Stimulated activated CD8-positive, alpha-beta memory T cell treated with anti-CD3 and anti-CD28 coated beads, Interleukin-15, amount 100 ng/mL, for 48 hours (primary cell): ENCODE measurements around the gene ARHGAP10.
A peak's percentile ranks its signal among the peaks of the same experiment; 100 is the strongest.

Experiments used
- DNase-seq, 2 donors: peaks; one replicate each; pipeline ENCODE4 v3.0.0-alpha.2; 2020; ENCODE audit warnings: low read depth in 2 of 2

ARHGAP10 gene

DNA sequence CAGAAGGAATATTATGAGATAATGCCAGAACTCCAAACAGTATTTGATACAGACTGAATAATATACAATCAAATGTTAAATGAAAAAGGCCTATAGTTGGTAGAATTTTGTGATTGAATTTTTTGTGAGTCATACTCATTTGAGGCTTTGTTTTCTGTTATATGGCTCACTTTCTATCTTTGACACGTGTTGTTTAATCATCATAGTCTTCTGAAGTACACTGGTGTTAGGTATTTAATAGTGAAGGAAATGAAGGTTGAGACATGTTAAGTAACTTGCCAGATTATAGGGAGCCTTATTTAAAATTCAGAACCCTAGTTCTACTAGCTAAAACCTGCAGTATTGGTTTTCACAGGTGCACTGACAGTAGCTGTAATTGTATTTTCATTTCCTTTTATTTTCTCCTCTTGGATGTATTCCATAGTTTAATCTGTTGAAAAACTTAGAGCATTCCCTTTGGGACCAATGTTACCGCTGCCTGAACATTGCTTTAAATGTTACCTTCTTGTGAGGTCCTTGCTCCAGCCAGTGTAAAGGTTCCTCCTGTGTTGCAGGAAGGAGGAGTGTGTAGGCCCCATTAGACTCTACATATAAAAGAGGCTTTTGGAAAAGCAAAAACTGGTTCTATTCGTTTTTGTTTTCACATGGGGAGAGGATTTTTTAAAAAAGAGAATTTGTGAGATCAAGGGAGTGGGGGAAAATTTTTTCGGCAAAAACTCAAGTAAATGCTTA is 224.1 kb downstream of the ARHGAP10 start:
- no peak for DNase-seq

DNA sequence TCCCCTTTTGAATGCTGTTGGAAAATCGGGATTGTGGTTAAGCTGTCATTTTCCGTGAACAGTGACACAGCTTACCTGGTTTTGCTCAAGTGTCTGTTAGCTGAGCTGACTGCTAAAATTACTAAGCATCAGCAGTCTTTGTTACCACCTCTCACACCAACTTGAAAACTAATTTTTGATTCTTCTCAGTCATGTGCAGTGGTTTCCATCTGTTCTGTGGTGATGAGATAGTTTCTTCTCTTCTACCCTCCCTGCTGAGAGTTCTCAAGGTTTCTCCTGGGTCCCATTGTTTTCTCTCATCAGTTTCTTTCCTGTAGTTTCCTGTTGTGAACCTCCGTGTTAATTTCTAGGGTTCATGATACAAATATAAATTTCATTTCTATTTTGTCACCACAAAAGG is 225.6 kb downstream of the ARHGAP10 start:
- DNase-seq: no peak

DNA sequence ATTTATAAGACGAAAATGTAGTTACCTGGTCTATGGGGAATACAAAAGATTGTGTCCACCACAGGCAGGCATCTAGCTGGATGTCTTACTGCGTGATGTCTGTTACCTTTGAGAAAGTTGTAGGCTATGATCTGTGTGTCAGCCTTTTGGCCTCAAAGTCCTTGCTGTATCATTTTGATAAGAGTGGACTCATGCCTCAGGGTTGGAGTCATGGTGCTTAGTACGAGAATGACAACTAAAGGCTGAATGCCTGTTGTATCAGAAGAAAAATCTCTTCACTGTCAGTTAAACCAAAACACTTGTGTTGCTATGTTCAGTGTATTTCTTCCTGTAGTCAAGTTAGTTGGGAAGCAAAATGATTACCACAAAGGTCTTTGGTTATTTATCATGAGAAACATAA is 226.2 kb downstream of the ARHGAP10 start:
- no peak for DNase-seq

DNA sequence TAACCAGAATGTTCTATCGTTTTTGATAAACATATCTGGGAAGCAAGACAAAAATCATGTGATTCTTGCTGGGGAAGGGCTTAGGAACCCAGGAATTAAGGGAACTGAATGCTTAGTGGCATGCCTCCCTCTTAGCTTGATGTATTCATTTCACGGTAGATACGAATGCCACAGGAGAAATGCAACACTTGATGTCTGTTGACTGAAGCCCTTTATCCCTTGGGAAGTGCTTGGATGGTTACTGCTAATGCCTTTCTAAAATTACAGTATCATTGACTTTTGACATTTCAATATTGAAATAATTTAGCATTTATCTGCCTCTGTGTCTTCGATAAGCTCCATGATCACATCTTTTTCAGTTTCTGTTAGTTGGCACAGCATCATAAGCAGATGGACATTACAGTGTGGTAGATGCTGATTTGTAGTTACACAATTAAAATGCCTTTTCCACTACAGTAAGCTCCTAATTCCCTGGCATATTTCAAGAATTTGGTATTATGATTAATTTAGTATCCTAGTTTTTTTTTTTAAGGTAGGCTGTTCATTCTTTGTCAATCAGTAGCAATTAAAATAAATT is 226.7 kb downstream of the ARHGAP10 start:
- DNase-seq: no peak

DNA sequence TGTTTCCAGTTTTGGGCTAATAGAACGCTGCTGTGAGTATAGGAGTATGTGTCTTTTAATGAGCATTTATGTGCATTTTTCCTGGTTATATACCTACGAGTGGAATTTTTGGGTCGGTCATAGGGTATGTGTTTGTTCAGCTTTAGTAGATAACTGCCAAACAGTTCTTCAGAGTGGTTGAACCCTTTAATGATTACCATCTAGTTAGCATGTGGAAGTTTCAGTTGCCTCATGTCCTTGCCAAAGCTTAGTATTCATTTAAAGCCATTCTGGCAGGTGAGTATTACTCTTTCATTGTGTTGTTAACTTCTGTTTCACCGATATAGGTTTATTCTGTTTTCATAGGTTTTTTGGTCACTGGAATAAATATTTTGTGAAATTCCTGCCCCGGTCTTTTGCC is 229.1 kb downstream of the ARHGAP10 start:
- DNase-seq: no peak

DNA sequence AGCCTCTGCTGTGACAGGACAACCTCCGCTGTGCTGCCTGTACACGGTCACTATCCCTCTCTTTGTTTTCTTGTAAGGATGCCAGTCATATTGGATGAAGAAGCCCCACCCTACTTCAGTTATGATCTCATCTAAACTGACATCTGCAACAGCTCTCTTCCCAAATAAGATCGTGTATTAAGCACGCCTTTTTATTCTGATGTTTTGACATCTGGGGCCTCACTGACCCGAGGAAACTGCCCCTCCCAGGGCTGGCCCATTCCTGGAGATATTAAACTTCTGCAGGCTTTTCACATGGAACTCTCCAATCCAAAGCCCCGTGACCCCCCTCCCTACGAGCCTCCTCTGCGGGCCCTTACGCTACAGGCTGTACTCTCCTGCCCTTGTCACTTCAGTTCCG is 232.0 kb downstream of the ARHGAP10 start:
- no peak for DNase-seq

DNA sequence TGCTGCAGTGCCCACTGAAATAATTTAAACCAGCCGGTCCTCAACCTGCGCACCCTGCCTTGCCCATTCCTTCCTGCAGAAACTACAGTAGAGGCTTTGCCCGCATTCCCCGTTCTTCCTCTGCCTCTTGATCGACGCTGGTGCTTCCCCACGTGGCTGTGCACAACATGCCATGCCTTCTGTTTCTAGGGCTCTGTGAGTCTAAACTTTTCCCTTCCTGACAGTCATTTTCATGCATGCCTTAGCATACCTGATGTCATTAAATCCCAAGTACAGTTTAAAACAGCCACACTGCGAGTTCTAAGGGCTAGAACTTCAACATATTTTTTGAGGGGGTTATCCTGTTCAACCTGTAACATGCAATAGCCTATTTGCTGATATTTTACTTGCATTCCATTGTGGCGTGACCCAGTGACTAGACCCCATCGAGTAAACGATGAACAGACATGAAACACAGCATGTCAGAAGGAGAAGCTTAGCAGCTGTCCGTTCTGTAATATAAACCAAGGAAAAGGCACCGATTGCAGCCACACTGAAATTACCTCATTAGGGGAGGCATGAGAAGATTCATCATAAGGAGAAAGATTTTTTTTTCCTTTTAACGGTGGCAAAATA is 232.5 kb downstream of the ARHGAP10 start:
- no peak for DNase-seq

DNA sequence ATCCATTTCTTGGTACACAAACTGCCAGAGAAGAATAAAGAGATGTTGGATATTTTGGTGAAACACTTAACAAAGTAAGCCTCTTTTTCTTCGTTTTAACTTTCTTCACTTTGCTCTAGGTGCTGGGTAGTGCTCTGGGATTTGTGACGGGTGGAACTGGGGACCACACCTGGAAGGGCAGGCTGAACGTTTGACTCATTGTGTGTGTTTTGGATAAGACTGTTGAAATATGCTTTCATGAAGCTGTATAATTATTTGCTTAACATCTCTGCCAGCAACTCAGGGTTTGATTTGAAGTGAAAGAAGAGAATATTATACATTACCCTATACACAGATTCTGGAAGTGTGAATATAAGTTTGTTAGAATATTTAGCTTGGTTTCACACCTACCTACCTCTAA is 233.2 kb downstream of the ARHGAP10 start:
- DNase-seq: no peak

DNA sequence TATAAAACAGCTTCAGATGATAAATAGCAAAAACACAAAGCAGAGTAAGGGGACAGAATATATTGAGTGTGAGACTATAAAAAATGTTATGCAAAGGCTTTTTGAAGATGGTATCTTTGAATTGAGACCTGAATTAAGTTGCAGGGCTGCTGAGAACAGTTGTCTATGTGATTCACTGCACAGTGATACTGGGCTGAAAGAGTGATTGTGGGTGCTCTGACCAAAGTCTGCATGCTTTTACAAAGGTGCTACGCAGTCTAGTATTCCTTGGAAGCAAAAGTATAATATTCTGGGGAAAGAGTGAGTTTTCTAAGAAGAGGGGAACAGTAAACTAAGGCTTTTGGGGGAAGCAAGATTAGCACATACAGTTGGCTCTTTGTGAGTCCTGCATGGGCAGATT is 234.0 kb downstream of the ARHGAP10 start:
- DNase-seq: no peak

DNA sequence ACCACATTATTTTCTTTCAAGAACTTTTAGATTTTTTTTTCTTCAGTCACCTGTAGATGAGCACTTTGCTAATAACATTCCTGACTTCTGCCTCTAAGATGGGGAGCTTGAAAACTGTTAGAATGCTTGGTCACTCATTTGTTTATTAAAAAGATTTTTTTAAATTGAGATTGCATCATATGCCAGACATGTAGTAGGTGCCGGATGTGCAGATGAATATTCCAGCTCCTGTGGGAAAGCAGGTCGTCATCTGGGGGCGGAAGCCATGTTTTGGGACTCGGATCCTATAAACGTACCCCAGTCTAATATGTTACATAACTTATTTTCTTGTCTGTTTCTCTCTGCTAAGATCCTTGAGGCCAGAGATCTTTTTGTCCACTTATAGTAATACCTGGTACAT is 236.8 kb downstream of the ARHGAP10 start:
- no peak for DNase-seq

DNA sequence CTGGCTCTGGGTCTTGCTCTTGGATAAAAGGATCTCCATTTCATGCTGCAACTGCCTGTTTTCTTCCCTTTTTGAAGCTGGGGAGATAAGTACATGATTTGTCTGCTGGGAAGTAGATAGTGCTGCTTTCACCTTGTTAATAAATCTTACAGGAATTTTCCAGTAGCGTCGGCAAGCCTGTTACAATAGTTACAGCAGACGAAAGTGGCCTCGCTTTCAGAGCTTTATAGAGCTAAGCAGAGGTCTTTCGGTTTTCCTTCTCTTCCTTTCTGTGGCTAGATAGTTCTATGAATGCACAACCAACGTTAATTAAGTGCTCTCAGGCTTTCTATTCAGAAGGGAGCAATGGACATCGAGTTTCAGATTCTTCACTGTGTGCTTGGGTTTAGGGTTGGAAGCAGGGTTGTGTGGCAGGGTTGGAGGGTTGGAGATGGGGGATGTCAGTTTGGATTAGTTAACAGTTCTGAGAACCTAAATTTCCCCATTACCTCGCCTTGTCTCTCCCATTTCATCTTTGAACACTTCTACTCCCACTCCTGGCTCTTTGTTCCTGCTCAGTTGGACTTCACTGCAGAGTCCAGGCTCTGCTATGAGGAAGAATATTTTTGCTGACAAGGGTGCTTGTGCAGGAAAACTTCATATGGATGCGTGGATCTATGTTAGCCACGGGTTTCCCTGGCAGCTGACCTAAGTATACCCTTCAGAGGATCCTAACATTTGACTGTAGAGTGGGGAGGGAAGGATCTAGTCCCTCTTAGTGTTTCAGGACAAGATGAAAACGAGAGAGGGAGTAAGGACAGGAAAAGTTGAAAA is 237.9 kb downstream of the ARHGAP10 start:
- no peak for DNase-seq

DNA sequence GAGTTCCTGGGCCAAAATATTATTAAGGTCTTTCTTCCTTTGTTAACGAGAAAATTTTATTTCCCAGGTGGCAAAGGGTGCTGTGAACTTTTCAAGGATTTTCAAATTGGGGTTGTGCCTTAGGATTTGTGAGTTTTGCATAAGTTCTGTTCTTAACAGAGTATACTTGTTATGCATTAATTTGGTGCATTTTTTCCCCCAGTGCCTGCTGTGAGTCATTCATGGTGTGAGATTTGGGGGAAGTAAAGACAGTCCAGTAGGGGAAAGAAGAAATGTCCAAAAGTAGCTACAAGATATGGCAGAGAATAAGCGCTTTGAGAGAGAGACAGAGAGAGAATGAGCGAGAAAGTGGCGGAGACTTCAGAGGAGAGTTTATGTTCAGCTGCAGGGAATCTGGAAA is 239.2 kb downstream of the ARHGAP10 start:
- no peak for DNase-seq

DNA sequence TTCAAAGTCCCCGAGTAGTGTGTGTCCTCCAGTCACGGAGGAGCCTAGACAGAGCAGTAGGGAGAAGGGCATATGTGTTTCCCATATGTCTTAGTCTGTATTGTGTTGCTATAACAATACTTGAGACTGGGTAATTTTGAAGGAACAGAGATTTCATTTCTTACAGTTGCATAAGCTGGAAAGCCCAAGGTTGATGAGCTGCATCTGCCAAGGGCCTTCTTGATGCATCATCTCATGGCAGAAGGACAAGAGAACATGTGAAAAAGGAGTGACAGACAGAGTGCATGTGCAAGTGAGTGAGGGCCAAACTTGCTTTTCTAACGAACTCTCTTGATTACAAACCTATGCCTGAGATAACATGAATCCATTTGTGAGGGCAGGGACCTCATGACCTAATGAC is 243.4 kb downstream of the ARHGAP10 start:
- no peak for DNase-seq

DNA sequence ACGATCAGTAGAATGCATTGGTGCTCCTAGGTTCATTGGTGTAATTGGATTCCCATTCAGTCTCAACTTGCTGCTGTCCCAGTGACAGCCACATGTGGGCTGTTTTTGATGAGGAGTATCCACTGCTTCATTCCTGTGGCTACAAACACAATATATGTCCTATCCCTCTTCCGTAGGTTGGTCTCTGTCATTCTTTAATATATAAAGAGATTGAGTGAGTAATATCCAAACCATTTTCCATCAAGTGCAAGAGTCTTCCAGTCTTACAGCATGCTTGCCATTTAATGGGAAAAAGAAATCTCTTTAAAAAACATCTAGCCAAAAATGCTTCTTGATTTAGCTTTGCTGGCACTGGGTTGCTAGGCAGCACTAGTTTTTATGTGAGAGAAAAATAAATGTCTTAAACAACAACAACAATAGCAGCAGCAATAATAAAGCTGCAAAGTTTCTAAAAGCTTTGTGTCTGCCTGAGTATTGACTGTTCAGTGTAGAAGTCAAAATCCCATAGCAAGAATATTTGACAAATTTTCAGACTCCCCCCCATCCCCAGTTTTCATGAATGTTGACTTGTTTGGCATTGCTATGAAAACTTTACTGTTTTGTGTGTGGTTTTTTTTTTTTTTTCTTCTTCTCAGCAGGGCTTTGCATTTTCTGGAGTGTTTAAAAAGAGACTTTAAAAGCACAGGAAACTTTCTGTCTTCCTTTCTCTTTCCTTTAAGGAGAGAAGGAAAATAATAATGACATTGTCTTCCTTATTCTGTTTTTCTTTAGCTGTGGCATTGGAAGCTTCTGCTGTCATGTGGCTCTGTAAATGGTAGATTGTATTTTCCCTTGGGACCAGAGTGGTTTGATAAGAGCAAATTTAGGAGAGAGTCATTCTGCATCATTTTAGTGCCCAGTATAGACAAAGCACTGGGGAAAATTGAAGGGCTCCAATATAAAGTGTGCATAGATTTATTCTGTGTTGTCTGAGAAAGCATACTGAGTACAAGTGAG is 244.3 kb downstream of the ARHGAP10 start:
- DNase-seq: no peak

DNA sequence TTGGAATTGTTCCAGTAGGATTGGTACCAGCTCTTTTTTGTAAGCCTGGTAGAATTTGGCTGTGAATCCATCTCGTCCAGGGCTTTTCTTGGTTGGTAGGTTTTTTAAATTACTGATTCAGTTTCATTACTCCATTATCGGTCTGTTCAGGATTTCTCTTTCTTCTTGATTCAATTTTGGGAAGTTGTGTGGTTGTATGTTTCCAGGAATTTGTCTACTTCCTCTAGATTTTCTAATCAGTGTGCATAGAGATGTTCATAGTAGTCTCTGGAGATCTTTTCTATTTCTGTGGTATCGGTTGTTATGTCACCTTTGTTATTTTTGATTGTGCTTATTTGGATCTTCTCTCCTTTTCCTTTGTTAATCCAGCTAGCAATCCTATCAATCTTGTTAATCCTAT is 248.7 kb downstream of the ARHGAP10 start:
- DNase-seq: no peak

DNA sequence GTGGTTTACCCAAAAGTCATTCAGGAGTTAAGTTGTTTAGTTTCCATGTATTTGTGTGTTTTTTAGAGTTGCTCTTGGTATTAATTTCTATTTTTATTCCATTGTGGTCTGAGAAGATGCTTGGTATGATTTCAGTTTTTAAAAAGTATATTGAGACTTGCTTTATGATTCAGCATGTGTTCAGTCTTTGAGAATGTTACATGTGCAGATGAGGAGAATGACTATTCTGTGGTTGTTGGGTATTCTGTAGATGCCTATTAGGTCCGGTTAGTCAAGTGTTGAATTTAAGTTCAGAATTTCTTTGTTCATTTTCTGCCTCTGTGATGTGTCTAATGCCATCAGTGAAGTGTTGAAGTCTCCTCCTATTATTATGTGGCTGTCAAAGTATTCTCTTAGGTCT is 249.4 kb downstream of the ARHGAP10 start:
- DNase-seq: no peak

DNA sequence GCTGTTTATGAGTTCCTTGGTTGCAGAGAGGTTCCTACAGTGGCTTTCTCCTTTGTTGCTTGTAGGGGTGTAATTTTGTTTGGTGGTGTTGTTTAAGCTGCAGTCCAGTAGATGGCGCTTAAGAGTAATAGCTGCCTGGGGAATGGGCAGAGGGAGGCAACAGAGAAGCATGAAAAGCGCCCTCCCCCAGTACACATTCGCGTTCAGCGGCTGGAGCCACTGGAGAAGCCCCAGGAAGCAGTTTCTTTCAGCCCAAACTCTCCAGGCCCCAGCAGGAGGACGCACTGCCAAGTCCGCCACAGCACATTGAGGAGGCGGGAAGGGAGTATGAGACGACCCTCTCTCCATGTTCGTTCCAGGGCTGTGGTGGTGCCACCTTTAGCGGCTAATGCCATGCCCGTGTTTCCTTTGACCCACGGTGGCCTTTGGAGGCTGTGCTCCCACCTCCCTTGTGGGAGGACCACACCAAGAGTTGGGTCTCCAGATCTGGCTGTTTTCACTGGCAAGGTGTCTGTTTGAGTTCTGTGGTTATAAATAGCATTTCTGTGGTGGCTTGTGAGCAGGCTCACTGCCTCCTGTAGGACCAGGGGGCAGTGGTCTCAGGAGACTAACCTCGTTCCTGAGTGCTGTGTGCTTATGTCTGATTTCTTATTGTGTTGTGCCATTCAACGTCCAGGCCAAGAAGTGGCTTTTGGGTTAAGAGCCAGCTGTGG is 252.3 kb downstream of the ARHGAP10 start:
- peak in 1 of 2 donors; percentile 2 for DNase-seq

DNA sequence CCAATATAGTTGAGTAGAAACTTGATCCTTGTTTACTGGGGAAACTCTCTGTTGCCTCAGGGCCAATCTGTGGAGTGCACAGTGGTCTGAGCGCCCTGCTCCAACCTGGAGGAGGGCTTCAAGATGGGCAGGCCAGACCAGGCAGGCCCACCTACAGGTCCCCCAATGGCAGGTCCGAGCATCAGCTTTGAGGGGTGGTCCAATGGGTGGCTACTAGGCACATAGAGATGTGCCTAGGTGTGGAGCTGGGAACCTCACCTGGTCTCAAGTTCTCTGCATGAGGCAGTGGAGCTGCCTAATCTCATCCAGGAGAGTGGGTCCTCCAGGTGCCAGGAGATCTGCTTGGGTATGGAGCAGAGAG is 252.9 kb downstream of the ARHGAP10 start:
- DNase-seq: no peak

DNA sequence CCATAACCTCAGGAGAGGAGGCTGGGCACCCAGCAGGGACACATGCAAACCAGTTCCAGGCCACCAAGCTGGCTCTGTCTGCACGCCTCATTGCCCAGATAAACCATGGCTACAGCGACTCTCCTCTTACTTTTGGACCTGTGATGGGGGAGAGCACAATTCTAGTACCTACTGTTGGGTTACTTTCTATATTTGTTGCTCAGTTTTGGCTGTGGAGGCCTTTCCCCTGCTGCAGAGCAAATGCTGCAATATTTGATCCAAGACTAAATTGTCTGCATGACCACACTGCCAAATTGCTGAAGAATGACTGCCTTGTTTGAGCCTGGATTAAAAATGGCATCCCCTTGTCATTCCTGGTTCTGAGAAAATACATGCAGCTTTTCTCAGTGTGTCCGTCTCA is 253.5 kb downstream of the ARHGAP10 start:
- DNase-seq: no peak

DNA sequence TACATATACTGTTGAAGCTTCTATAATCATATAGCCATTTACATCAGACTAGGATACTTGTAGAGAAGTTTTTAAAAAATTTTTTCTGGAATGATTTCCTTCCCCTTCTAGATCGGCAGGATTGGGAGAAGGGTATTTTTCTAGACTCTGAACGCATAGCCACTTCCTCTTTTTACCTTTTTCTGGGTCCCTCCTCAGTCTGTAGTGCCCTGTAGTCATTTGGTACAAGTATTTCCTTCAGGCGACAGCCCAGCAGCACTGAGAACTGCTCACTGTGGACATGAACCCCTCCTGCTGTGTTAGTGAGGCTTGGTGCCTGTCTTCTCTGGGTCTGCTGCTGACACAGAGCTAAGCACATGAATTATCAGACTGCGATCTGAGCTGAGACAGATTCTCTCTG is 255.4 kb downstream of the ARHGAP10 start:
- no peak for DNase-seq
